GM19025 (cell line): ENCODE results near the gene TOGARAM2.
"Not testable (repeated sequence)": the region's sequence is repeated elsewhere in the genome, so short reads cannot be mapped to it uniquely, and the experiment has no call there.

ENCODE experiments used
- ATAC-seq: cut with Tn5 transposase; IDR thresholded peaks from one replicate; pipeline ENCODE4 v1.9.1; 2021; ENCODE audit warnings: mild to moderate bottlenecking, low read depth, moderate library complexity; ENCODE audit not compliant: unreplicated experiment

Gene TOGARAM2

DNA sequence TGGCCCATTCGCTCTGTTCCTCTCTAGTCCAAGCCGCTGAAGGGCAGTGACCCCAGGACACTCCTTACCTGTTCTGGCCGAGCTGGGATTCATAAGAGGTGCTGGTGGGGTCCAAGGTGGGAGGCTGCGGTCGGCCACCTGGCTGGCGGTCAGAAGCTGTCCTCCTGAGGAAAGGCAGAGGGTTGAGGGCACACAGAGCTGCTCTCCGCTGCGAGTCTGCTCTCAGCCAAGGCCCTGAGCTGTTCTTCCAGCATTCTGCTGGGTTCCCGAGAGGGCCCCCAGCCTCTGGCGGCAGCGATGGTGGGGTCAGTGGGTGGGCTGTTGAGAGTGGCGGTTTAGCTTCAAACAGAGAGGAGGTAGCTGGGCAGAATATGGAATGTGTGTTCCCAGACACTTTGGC, 89.4 kb downstream of the TOGARAM2 start:
- no peak for ATAC-seq

DNA sequence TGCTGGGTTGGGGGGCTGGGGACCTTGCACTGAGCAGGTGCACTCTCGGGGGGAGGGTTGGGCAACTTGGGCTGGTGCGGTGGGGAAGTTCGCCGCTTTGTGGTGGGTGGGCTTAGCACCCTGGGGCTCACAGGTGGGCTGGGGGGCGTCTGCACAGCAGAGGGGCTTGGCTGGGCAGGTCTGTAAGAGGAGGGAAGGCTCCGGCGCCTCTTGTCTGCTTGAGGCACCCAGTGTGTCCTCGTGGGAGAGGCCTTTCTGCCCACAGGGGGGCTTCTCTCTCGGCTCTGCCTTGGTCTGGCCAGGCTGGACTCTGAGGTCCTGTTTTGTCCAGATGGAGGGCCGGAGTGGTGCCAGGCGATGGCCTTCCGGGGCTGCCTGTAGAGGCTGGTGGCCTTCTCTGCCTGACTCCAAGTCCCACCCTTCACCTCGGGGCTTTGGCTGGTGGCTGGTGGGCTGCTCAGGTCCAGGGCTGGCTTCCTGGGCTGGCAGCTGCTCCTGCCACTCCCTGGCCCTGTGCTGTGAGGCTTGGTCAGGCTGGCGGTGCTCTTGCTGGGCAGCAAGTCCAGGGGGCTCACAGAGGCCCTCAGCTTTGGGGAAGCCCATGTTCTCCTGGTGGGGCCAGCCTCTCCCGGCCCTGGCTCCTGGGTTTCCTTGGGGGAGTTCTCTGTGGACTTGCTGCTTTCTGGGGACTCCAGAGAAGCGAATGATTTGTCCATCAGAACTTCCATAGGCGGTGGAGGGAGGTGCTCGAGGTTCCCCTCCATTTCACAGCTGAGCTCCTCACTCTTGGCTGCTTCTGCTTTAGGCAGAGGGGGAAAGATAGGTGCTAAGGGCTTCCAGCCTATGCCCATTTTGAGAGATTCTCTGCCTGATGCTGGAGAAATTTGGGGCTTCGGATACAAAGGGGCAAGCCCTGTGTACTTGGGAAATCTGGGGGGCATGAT, 90.2 kb downstream of the TOGARAM2 start:
- ATAC-seq, result no peak

DNA sequence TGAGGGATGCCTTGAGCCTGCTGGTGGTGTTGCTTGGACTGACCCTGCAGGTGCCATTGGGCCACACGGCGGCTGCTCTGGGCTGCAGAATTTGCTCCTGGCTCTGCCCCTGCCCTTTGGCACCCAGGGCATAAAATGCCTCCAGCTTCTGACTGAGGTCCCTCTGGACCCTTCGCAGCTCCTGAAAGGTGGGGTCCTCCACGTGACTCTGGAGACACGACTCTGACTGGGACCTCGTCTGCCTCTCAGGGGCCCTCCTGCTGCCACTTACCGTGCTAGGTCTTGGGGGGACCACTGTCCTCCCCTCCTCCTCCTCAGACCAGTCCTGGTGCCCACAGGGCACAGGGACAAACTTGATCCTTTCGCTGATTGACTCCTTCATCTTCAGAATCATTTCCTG, 91.2 kb downstream of the TOGARAM2 start:
- no peak for ATAC-seq

DNA sequence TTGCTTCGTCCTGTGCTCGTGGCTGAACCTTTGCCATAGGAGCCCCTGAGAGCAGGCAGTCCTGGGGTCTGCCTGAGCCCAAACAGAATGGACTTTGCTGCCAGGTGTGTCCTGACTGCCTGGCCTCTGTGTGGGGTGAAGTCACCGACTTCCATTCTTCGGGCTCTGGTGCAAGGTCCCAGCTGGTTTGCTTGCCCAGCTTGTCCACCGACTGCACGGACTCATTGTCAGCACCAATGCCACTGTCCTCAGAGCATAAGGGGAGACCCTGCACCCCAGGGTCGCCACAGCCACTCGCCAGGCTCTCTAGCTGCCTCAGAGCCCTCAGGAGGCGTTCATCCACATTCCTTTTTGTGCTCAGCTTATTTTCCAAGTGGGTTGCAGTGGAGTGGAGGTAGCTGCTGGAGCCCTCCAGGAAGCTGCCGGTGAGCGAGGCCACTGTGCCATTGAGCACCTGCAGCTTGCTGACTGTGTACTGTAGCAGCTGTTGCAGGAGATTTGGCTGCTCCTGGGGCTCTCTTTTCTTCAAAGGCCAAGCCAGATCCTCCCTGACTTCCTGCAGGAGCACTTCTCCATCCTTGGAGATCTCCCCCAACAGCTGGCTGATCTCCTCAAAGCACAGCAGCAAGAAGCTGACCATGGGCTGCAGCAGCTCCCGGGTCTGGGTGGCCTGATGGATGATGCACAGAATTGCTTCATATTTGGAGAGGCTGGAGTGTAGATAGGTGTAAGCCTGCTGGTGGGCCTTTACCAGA, 92.0 kb downstream of the TOGARAM2 start:
- no peak for ATAC-seq

DNA sequence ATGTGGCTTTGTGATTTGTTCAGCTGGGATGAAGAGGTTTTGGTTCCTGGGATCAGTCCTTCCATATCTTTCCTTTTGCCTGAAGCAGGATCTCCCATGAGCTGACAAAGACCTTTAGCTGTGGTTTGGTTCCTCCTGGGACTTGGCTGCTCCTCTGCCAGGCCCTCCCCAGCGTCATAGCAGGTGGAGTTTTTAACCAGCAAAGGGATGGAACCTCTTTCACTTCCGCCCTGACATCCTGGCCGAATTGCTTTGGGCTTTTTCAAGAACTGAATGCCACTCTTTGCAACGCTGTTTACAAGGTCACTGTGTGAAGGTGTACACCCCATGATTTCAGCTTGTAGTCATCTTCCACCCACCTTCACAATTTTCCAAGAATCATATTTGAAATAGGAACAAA, 92.8 kb downstream of the TOGARAM2 start:
- no peak for ATAC-seq

DNA sequence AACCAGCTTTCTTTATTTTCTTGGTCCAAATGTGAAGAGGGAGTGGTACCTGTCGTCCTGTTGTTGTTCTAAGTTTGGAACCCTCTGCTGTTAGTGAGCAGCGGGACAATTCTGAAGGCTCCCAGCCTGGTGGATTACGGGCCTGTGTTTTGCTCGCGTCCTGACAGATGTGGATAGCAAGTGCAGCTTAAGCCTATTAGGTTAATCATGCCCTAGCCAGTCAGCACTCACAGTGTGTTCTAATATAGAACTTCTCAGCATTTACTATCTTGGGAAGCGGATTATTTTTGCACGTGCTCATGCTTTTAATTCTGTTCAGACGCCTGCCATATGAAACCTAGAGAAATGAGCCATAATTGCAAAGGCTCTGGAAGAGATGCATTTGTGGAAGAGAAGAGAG, 93.3 kb downstream of the TOGARAM2 start, which contains the start of gene PCARE:
TSS of gene PCARE (minus strand) at position 113 of the 400 bp plus-strand sequence. CDS start 262 bp downstream, outside the sequence.
- ATAC-seq, result no peak

DNA sequence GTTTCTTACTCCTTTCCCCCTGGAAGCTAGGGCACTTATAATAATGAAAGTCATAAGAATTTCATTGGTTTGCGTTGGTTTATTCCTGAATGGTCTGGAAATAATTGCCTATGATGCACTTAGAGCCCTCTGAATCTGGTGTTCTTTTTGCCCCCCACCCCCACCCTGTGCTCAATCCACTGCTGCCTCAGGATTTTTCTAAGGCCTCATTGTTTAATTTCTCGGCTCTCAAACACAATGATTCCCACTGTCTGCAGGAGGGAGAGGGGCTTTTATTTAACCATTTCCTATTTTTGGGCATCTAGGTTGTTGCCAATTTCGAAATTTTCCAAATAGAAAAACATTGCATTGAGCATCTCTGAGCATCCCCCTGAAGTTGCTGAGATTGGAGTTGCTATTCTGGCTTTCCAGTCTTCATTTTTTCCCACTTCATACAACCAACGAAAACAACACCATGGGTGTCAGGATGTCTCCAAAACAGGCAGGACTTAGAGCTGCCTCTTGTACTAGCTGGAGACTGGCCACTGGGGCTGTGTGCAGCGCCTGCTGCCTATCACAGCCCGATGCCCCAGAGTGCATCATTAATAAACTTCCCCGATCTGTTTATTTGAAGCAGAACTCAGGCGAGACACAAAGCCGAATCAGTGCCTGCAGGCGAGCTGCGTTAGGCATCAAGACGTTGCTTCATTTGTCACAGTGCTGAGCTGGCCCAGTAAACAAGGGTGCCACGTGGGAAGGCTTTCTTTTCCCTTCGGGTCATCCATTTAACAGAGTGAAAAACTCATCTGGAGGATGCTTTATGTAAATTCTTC, 95.0 kb downstream of the TOGARAM2 start:
- ATAC-seq, result no peak

DNA sequence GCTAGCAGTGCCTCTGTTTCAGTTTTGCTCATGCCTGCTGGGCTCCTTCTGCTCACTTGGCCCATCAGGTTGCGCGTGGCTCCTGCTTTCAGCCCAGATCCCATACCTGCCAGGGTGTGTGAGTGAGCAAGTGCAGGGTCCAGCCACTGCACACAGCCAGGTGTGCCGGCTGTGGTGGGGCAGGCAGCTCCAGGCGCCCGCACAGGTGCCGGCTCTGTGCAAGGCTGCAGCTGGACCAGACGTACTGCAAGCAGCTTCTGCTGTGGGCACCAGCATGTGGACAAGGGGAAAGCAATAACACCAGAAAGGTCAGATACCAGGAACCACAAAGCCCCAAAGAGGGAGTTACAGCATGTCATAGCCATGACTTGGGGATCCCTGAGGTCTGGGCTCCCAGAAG, 98.8 kb downstream of the TOGARAM2 start:
- no peak for ATAC-seq

DNA sequence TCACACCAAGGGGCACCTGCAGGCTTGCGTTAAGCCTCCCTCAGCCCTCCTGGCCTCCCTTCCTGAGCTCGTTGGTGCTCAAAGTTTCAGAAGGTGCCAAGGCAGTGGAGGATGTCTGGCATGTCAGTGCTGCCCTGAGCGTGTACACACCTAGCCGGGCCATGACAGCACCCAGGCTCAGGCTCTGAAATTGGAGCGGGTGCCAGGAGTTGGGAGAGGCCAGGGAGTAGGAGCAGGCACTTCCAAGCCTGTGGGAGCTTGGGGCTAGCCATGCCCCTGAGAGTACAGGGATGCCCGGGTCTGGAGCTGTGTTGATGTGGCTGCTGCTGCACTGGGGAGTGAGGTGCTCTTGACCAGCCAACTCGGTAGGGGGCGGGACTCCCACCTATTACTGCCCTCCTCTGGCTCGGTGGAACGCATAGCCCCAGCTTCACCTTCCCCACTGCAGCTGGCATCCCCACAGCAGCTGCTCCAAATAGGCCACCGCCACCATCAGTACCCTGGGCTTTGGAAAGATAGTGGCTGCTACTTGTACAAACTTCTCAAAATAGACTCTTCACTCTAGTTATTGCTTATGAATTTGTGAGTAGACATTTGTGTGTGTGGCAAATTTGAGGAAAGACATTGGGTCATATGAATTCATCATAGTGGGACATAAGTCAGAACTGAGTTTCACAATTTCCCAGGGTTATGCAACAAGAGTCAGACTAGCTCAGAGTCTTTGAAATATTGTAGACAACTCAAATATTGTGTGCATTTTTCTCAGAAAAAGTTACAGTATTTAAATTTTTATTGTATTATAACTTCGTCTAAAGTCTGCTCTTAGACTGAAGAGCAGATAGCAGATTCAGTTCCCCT, 100.0 kb downstream of the TOGARAM2 start:
- ATAC-seq, result no peak

DNA sequence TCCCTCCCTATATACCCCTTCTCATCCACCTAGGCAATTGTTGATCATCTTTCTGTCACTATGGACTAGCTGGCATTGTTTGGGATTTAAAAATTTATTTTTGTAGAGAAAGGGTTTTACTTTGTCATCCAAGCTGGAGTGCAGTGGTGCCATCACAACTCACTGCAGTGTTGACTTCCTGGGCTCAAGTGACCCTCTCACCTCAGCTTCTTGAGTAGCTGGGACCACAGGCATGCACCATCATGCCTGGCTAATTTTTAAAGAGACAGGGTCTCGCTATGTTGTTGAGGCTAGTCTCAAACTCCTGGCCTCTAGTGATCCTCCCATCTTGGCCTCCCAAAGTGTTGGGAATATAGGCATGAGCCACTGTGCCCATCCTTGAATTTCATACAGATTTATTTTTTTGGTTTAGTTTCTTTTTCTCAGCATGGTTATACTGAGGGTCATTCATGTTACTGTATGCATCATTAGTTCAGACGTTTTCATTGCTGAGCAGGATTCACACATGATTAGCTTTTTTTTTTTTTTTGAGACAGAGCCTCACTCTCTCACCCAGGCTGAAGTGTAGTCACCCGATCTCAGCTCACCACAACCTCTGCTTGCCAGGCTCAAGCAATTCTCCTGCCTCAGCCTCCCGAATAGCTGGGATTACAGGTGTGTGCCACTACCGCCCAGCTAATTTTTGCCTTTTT, 101.9 kb downstream of the TOGARAM2 start:
- ATAC-seq, result no peak

DNA sequence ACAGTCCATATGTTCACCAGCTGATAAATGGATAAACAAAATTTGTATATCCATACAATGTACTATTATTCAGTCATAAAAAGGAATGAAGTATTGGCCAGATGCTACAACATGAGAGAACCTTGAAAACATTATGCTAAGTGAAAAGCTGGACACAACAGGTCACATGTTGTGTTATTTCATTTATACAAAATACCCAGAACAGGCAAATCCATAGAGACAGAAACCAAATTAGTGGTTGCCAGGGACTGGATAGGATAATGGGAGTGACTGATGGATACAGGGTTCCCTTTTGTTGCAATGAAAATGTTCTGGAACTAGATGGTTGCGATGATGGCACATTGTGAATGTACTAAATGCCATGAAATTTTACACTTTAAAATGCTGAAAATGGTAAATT, 103.5 kb downstream of the TOGARAM2 start:
- no peak for ATAC-seq

DNA sequence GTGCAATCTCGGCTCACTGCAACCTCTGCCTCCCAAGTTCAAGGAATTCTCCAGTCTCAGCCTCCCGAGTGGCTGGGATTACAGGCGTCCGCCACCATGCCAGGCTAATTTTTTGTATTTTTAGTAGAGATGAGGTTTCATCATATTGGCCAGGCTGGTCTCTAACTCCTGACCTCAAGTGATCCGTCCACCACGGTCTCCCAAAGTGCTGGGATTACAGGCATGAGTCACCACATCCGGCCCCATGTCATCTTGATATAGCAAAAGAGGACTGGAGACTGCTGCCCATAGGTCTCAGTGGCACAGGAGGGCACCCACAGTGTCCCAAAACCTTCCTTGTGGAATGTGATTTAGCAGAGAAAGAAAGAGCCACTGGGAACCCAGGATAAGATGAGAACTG, 109.2 kb downstream of the TOGARAM2 start:
- not testable (repeated sequence) for ATAC-seq

DNA sequence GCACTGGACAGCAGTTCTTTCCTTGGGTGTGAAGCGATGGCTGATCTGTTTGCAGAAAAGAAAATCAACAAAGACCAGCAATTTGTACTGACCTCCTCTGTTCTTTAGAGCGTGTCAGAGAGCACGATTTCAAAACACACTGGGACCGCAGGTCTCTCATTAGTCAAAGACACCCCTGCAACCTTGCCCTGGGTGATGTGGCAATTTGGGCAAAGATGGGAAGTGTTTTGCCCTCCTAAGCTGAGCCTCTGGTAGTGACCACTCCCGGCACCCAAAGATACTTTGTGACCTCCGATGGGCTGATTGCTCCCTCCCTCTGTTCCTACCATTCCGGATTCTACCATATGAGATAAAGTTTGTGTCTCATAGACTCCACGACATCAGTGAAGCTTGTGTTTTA, 115.9 kb downstream of the TOGARAM2 start:
- no peak for ATAC-seq

DNA sequence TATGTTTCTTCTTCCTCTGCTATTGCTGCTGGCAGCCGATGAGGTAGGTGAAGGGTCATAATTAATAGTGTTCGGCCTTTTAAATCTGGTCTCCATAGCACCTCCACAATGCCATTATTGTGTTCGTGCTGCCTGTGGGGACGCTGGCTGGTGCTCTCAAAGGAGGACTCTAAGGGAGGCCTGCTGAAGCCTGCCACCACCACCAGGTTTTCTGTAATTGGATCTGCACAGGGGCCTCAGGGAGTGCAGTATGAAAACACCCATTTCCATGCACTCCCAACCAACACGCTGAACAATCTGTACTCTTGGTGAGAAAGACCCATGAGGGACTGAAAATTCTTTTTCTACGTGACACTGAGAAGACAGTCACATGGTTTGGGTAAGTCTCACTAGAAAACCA, 116.5 kb downstream of the TOGARAM2 start:
- no peak for ATAC-seq

DNA sequence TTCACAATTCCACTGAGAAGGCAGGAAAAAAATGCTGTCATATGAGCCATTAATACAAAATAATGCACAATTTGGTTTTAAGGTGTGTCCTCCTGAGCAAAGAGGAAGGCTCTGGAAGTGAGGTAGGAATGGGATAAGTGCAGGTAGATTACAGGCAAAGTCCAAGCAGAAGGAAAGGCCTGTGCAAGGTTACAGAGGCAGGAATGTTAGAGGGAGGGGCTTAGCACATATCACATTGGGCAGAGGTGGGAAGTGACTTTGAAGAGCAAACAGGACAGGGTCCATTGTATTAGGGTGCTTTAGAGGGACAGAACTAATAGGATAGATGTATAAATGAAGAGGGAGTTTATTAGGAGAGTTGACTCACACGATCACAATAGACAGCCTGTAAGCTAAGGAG, 119.5 kb downstream of the TOGARAM2 start:
- no peak for ATAC-seq
